RKO (cell line): ENCODE measurements around the gene DIP2B.
A peak's percentile ranks its signal among the peaks of the same experiment; 100 is the strongest.

Experiments used
- DNase-seq: peaks from one replicate; pipeline ENCODE4 v3.0.0-alpha.2; 2016; ENCODE audit warnings: low spot score

The DIP2B gene

GRCh38 chr12:50550530-50551223 lies 45.9 kb downstream of the DIP2B start:
- DNase-seq: no peak

- DNase-seq: no peak
These were observed 47.1 kb downstream of the DIP2B start for GRCh38 chr12:50551866-50552265.

GRCh38 chr12:50554651-50555050 lies 49.9 kb downstream of the DIP2B start:
- DNase-seq: no peak

- no peak for DNase-seq
These were observed 50.7 kb downstream of the DIP2B start for GRCh38 chr12:50555471-50555885.

GRCh38 chr12:50556273-50556672 lies 51.5 kb downstream of the DIP2B start:
- DNase-seq: no peak

GRCh38 chr12:50556796-50557195 lies 52.0 kb downstream of the DIP2B start:
- peak; percentile 34 for DNase-seq

- no peak for DNase-seq
These were observed 52.6 kb downstream of the DIP2B start for GRCh38 chr12:50557421-50557820.

- no peak for DNase-seq
These were observed 54.2 kb downstream of the DIP2B start for GRCh38 chr12:50558970-50559369.

- no peak for DNase-seq
These were observed 58.0 kb downstream of the DIP2B start for GRCh38 chr12:50562520-50563433.

- no peak for DNase-seq
These were observed 58.6 kb downstream of the DIP2B start for GRCh38 chr12:50563434-50563787.

GRCh38 chr12:50564237-50564947 lies 59.6 kb downstream of the DIP2B start:
- no peak for DNase-seq

- no peak for DNase-seq
These were observed 60.1 kb downstream of the DIP2B start for GRCh38 chr12:50564948-50565297.

GRCh38 chr12:50566066-50566465 lies 61.3 kb downstream of the DIP2B start:
- DNase-seq: no peak

GRCh38 chr12:50567926-50568325 lies 63.1 kb downstream of the DIP2B start:
- DNase-seq: no peak

- DNase-seq: no peak
These were observed 63.7 kb downstream of the DIP2B start for GRCh38 chr12:50568338-50569091.

- DNase-seq: no peak
These were observed 64.5 kb downstream of the DIP2B start for GRCh38 chr12:50569321-50569720.

GRCh38 chr12:50569876-50570275 lies 65.1 kb downstream of the DIP2B start:
- DNase-seq: no peak

- DNase-seq: no peak
These were observed 67.0 kb downstream of the DIP2B start for GRCh38 chr12:50571786-50572185.

- DNase-seq: no peak
These were observed 67.5 kb downstream of the DIP2B start for GRCh38 chr12:50572287-50572686.

GRCh38 chr12:50572760-50573159 lies 68.0 kb downstream of the DIP2B start:
- no peak for DNase-seq

- no peak for DNase-seq
These were observed 68.5 kb downstream of the DIP2B start for GRCh38 chr12:50573271-50573670.
